ENCODE measurements around the gene RNF144B.

GRCh38 chr6:18497006-18497405 is 109.9 kb downstream of the RNF144B start:
- TF ChIP-seq CREB1 (IDR thresholded peaks at IDR 0.05; ENCODE audit: low read depth) (no peak), NR2C1 (IDR thresholded peaks at IDR 0.05) (no peak)
